NCI-H1417 treated with DMSO at 0.1 percent for 48 hours (cell line): Measurements from ENCODE around the gene CLIC5.

Experiments used
- DNase-seq: peaks from one replicate; lab custom pipeline; 2025; lab: John Stamatoyannopoulos, UW

CLIC5 gene

GRCh38 chr6:45997875-45998506 is 17.7 kb downstream of the CLIC5 start:
- no peak for DNase-seq

DNA sequence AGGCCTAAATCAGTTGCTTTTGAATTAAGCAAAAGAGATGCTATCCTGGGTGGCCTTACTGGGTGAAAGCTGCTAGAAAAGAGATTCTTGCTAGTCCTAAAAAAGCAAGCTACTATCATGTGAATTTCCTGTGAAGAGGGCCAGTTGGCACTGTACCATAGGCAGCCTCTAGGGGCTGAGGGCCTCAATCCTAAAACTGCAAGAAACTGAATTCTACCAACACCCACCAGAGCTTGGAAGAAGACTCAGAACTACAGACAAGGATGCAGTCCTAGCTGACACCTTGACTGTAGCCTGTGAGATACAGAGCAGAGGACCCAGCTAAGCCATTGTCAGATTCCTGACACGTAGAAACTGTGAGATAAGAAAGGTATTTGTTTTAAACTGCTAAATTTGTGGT is 24.5 kb downstream of the CLIC5 start:
- no peak for DNase-seq

- DNase-seq, result no peak
Measured at GRCh38 chr6:45990162-45990561, 25.5 kb downstream of the CLIC5 start.

- no peak for DNase-seq
Measured at GRCh38 chr6:45988635-45989034, 27.0 kb downstream of the CLIC5 start.

DNA sequence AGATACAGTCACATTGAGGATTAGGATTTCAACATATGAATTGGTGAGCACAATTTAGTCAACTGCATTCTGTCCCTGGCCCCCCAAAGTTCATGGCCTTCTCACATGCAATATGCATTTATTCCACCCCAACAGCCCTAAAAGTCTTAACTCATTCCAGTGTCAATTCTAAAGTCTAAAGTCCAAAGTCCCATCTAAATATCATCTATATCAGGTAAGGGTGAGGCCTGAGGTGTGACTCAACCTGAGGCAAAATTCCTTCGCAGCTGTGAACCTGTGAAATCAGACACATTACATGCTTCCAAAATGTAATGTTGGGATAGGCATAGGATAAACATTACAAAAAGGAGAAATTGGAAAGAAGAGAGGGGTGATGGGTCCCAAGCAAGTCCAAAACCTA is 27.8 kb downstream of the CLIC5 start:
- no peak for DNase-seq

DNA sequence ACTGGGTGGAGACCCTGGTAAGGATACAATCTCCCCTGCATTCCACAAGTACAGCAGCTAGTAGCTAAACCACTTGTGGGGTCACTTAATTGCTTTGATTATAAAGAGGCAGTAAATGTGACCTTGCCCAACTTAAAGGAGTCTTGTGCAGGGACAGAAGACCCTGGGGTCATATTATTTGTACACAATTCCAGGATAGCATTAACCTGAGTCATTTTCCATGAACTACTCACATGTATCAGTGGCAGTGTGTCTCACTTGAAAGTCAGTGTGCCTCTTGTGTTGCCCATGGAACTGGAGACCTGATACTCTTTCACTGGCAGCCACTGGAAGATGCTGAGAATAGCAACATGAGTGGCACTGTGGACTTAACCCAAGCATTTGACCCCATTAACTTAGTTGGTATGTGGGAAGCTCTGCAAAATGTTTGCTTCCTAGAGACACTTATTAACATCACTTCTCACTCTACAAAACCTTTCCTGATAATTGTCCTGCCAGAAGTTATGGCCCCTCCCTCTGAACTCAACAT is 28.9 kb downstream of the CLIC5 start:
- no peak for DNase-seq

GRCh38 chr6:45984788-45985425 is 30.8 kb downstream of the CLIC5 start:
- DNase-seq, result no peak

GRCh38 chr6:45984347-45984746 is 31.3 kb downstream of the CLIC5 start:
- no peak for DNase-seq

- DNase-seq, result no peak
Measured at GRCh38 chr6:45983062-45983461, 32.6 kb downstream of the CLIC5 start.

DNA sequence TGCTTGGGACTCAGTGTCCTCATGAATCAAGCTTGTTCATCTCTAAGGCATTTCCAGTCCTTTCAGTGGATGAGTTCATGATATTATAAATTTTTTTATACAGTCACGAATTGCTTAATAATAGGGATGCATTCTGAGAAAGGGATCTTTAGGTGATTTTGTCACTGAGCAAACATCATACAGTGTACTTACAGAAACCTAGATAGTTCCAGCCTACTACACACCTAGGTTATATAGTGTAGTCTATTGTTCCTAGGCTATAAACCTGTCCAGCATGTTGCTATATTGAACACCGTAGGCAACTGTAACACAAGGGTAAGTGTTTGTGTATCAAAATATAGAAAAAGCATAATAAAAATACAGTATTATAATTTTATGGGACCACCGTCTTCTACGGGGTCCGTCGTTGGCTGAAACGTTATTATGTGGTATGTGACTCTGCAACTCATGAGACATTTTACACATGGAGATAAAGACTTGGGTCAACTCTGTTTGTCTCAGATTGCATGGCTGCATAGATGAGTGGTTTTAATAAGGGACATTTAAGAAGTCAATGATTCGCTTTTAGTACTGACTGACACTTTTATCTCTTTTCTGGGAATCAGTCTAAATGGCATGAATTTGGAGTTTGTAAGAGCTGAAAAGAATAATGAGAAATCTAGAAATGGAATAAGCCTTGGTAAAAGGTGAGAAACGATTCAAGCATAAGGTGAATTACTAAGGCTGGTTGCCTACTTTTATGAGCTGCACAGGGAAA is 33.2 kb downstream of the CLIC5 start:
- DNase-seq, result no peak

GRCh38 chr6:45981046-45981445 is 34.6 kb downstream of the CLIC5 start:
- no peak for DNase-seq

- no peak for DNase-seq
Measured at GRCh38 chr6:45979311-45979710, 36.3 kb downstream of the CLIC5 start.

- no peak for DNase-seq
Measured at GRCh38 chr6:45974596-45974995, 41.1 kb downstream of the CLIC5 start.

DNA sequence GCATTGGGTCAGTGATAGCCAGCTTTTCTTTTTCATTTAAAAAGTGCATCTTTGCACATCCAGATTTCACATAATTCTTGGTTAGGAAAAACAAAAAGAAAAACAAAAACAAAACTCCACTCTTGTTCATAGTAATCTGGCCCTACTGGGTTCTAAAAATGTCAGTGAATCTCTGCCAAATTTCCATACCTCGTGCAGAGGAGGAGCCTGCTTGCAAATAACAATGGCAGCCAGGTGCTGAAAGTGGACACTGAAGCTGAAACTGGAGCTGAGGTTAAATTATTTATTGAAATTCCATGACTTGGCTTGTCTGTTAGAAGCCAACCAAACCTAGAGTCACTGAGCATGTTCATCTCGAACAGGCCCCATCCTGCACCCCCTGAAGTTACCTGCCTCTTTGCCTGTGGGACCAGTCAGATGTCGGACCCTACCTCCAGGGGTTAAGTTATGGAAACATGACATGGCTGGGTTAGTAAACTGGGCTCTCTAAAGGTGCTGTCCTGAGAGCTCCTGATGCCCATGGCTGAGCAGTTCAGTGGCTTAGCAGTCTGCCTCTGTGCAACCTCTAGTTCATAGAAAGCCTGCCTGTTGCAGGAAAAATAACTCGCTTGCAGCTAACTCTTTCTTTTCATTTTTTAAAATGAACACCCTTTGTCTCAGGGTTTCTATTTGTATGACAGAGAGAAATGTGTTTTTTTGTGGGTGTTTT is 42.7 kb downstream of the CLIC5 start:
- DNase-seq, result no peak

DNA sequence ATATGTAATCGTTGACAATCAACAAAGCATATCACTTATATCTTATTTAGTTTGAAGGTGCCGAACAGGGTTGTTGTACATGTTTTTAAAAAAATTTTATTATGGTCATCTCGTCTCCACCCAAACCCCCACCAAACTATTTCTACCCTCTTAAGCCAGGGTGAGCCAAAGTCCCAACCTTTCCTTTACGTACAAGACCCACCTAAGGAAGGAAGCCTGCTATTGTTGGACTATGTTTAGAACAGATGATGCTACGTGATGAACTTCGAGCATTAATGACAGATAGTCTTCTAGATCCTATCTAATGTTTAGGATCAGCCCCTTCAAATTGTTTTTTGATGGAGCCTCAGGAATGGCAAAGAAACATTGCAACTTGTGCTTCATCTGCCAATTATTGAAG is 44.4 kb downstream of the CLIC5 start:
- DNase-seq, result no peak

- peak; percentile 25 for DNase-seq
Measured at GRCh38 chr6:45970326-45970725, 45.3 kb downstream of the CLIC5 start.

DNA sequence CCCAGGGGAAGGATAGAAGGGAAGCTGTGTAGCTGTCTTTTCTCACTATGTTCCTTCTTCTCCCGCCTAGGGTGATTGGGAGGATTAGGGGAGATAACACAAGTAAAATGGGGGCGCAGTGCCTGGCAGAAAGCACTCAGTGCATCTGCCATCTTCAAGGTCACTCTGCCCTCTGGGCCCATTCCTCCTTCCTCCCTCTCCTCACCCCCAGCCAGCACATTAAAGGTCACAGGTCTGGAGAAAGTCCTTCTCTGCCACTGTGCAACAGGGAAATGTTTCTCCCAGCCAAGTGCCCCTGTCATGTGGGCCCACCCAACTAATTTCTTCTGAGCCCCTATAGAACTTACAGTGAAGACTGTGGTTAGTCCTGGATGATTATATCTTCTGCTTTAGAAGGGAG is 45.8 kb downstream of the CLIC5 start:
- DNase-seq, result no peak

DNA sequence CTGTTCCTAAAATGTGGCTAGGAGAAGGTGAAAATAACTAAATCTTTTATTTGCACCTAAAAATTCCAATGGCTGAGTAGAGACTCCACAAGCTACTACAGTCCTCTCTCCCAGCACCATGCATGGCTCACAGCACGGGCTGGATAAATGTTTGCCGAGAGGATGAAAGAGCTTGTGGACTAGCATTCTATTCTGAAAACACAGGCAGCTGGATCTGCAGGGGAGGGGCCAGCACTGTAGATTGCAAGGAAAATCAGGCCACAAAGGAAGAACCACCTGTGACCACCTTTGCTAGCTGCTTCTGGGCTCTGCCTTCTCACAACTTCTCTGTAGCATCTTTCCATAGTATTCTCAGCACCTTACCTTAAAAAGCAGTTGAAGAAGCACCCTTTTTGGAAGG is 46.6 kb downstream of the CLIC5 start:
- DNase-seq, result no peak

- DNase-seq, result no peak
Measured at GRCh38 chr6:45967363-45967762, 48.3 kb downstream of the CLIC5 start.

- no peak for DNase-seq
Measured at GRCh38 chr6:45966797-45967196, 48.9 kb downstream of the CLIC5 start.

- no peak for DNase-seq
Measured at GRCh38 chr6:45966340-45966739, 49.3 kb downstream of the CLIC5 start.

GRCh38 chr6:45965792-45966191 is 49.9 kb downstream of the CLIC5 start:
- no peak for DNase-seq

DNA sequence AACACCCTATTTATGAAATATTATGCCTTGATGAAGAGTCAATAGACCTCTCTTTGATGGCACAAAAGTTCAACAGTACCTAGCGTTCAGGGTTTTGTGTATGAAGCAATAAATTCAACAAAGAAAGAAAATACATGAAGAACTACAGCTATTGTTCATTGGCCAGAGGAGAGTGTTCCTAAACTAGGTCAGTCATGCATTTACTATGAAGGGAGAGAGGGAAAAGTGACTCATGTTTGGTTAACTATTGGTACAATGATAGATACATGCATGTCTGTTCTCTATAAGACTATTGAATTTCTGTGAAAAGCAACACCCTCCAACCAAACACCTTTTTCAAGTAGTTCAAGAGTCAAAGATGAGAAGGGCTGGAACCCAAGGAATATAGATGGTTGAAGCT is 50.7 kb downstream of the CLIC5 start:
- no peak for DNase-seq
